Measurements from ENCODE around the gene NCEH1.

NCEH1 gene

DNA sequence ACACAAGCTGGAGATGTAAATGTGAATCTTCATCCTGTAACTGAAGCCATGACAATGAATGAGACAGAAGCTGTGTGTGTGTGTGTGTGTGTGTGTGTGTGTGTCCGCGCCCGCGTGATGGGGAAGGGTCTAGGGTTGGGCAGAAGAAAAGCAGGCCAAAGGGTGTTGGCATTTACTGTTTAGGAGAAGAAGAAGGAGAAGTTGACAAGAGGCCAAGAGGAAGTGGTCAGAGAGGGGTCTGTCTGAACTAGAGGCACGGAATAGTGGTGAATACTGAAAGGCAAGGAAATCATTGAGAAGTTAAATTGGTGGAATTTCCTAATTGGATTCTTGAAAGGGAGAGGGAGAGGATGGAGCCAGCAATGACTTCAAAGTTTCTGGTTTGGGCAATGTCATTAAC is 5.6 kb upstream of the NCEH1 start:
- no peaks in the 10 kb centered on the region for H3F3A ChIP-seq (ENCODE audit: low read depth)
- no peaks in the 10 kb centered on the region for H3K27me3 ChIP-seq (ENCODE audit: insufficient read depth, low read length, poor library complexity, severe bottlenecking)
- H3K9ac ChIP-seq (ENCODE audit: low read depth, low read length, poor library complexity, severe bottlenecking) = no peak overlapping the region
- no peaks in the 10 kb centered on the region for H3K4me1 ChIP-seq (ENCODE audit: insufficient read depth, low read length, poor library complexity, severe bottlenecking)
- H3K4me2 ChIP-seq (ENCODE audit: low read depth, low read length, poor library complexity, severe bottlenecking) = no peak overlapping the region
- H4K20me1 ChIP-seq (ENCODE audit: insufficient read depth, low read length, poor library complexity, severe bottlenecking) = no peaks in the 10 kb centered on the region
- H3K9me3 ChIP-seq (ENCODE audit: insufficient read depth, low read depth, low read length) = peaks cover 3% of the 10 kb centered on the region; the same call in 1 of the 2 replicates
- H2AFZ ChIP-seq (ENCODE audit: low read length) = no peak overlapping the region
- H3K4me3 ChIP-seq (ENCODE audit: low read length, poor library complexity, severe bottlenecking) = no peak overlapping the region
- no peaks in the 10 kb centered on the region for H3K79me2 ChIP-seq (ENCODE audit: insufficient read depth, low read length)
- TF ChIP-seq EZH2phosphoT487 (IDR thresholded peaks at IDR 0.05; ENCODE audit: borderline replicate concordance) = no peak
- TF ChIP-seq, protein P1, sequence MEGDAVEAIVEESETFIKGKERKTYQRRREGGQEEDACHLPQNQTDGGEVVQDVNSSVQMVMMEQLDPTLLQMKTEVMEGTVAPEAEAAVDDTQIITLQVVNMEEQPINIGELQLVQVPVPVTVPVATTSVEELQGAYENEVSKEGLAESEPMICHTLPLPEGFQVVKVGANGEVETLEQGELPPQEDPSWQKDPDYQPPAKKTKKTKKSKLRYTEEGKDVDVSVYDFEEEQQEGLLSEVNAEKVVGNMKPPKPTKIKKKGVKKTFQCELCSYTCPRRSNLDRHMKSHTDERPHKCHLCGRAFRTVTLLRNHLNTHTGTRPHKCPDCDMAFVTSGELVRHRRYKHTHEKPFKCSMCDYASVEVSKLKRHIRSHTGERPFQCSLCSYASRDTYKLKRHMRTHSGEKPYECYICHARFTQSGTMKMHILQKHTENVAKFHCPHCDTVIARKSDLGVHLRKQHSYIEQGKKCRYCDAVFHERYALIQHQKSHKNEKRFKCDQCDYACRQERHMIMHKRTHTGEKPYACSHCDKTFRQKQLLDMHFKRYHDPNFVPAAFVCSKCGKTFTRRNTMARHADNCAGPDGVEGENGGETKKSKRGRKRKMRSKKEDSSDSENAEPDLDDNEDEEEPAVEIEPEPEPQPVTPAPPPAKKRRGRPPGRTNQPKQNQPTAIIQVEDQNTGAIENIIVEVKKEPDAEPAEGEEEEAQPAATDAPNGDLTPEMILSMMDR (conservative IDR thresholded peaks at IDR 0.05; ENCODE audit: low read length) = no peak
- no peaks in the 10 kb centered on the region for H3K36me3 ChIP-seq (ENCODE audit: insufficient read depth, low read length)
- no peaks in the 10 kb centered on the region for H3K9me2 ChIP-seq (replicated peaks; ENCODE audit: low read depth, low read length)

GRCh38 chr3:172713316-172713715 is 2.4 kb upstream of the NCEH1 start:
- H3K4me3 ChIP-seq (ENCODE audit: low read length, poor library complexity, severe bottlenecking) = no peak overlapping the region
- H2AFZ ChIP-seq (ENCODE audit: low read length) = no peak overlapping the region
- peaks cover 22% of the 10 kb centered on the region for H3K79me2 ChIP-seq (ENCODE audit: insufficient read depth, low read length)
- H3F3A ChIP-seq (ENCODE audit: low read depth) = no peaks in the 10 kb centered on the region
- no peak overlapping the region for H3K4me2 ChIP-seq (ENCODE audit: low read depth, low read length, poor library complexity, severe bottlenecking)
- H3K36me3 ChIP-seq (ENCODE audit: insufficient read depth, low read length) = no peaks in the 10 kb centered on the region
- peaks cover 18% of the 10 kb centered on the region for H3K4me1 ChIP-seq (ENCODE audit: insufficient read depth, low read length, poor library complexity, severe bottlenecking)
- H3K9me3 ChIP-seq (ENCODE audit: insufficient read depth, low read depth, low read length) = no peaks in the 10 kb centered on the region
- no peaks in the 10 kb centered on the region for H3K9me2 ChIP-seq (replicated peaks; ENCODE audit: low read depth, low read length)
- no peaks in the 10 kb centered on the region for H3K27me3 ChIP-seq (ENCODE audit: insufficient read depth, low read length, poor library complexity, severe bottlenecking)
- TF ChIP-seq, protein P1 (conservative IDR thresholded peaks at IDR 0.05; ENCODE audit: low read length) = no peak
- TF ChIP-seq EZH2phosphoT487 (IDR thresholded peaks at IDR 0.05; ENCODE audit: borderline replicate concordance) = no peak
- H4K20me1 ChIP-seq (ENCODE audit: insufficient read depth, low read length, poor library complexity, severe bottlenecking) = peaks cover 6% of the 10 kb centered on the region
- no peak overlapping the region for H3K9ac ChIP-seq (ENCODE audit: low read depth, low read length, poor library complexity, severe bottlenecking)

DNA sequence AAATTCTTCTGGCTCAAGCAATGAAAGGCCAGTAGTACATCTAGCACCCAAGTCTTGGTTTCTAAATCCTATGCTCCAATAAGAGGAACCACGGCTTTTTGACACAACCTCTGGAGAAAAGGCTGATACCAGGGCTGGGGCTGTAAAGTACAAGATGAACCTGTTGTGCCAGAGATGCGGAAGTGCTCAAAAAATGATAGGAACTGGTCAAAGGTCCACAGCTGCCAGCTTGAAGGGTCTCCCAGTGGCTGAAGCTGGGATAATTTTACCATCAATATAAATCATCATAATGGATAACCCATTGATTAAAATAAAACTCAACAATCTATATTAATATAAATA is 558 bp upstream of the NCEH1 start:
- peak overlapping the region; percentile 86 for H3K9ac ChIP-seq (ENCODE audit: low read depth, low read length, poor library complexity, severe bottlenecking)
- TF ChIP-seq EZH2phosphoT487 (IDR thresholded peaks at IDR 0.05; ENCODE audit: borderline replicate concordance) = no peak
- TF ChIP-seq, protein P1 (conservative IDR thresholded peaks at IDR 0.05; ENCODE audit: low read length) = peak; percentile 4; the same call in 1 of the 2 replicates
- peak overlapping the region; percentile 99 for H2AFZ ChIP-seq (ENCODE audit: low read length)
- no peaks in the 10 kb centered on the region for H3F3A ChIP-seq (ENCODE audit: low read depth)
- H4K20me1 ChIP-seq (ENCODE audit: insufficient read depth, low read length, poor library complexity, severe bottlenecking) = peaks cover 6% of the 10 kb centered on the region
- peaks cover 18% of the 10 kb centered on the region for H3K4me1 ChIP-seq (ENCODE audit: insufficient read depth, low read length, poor library complexity, severe bottlenecking)
- no peaks in the 10 kb centered on the region for H3K27me3 ChIP-seq (ENCODE audit: insufficient read depth, low read length, poor library complexity, severe bottlenecking)
- no peaks in the 10 kb centered on the region for H3K36me3 ChIP-seq (ENCODE audit: insufficient read depth, low read length)
- H3K4me3 ChIP-seq (ENCODE audit: low read length, poor library complexity, severe bottlenecking) = peak overlapping the region; percentile 92
- no peaks in the 10 kb centered on the region for H3K9me2 ChIP-seq (replicated peaks; ENCODE audit: low read depth, low read length)
- H3K79me2 ChIP-seq (ENCODE audit: insufficient read depth, low read length) = peaks cover 30% of the 10 kb centered on the region
- no peaks in the 10 kb centered on the region for H3K9me3 ChIP-seq (ENCODE audit: insufficient read depth, low read depth, low read length)
- H3K4me2 ChIP-seq (ENCODE audit: low read depth, low read length, poor library complexity, severe bottlenecking) = peak overlapping the region; percentile 92
